A673 (cell line): ENCODE measurements around the gene ATRNL1. TPM values are rescaled to one million over a fixed set of nuclear protein-coding genes. Genes with fewer than 3 reads are reported as not detected.

Source experiments
- BruUV-seq: library from RNA; stranded (reverse); fragments of 400-500 nt; replicated peaks from 2 replicates; lab custom pipeline; 2021; lab: Mats Ljungman, UMichigan
- CTCF ChIA-PET: fragments of 300-600 bp; sonication (Branson Sonifier 250); formaldehyde crosslinking; loops from one replicate; lab custom pipeline; 2022; ENCODE audit warnings: antibody characterized with exemption; lab: Charles Lee
- POLR2A ChIA-PET: fragments of 300-600 bp; sonication (Branson Sonifier 250); formaldehyde crosslinking; loops from one replicate; lab custom pipeline; 2022; ENCODE audit warnings: antibody characterized with exemption; ENCODE audit not compliant: low non-redundant PET; lab: Charles Lee
- DNase-seq: peaks from one replicate; pipeline ENCODE4 v3.0.0-alpha.2; 2015; ENCODE audit warnings: low spot score
- H3K27ac ChIP-seq: fragments of 200-600 bp; sonication (generic); 2 replicates; pipeline ENCODE4 v1.5.1; 2016; ENCODE audit warnings: mixed run types, low read depth, mild to moderate bottlenecking, mixed read lengths, antibody characterized with exemption, low read length; ENCODE audit not compliant: poor library complexity, severe bottlenecking
- H3K27me3 ChIP-seq: fragments of 200-600 bp; sonication (generic); replicated peaks from 2 replicates; pipeline ENCODE4 v1.6.1; 2017; ENCODE audit warnings: mixed run types, low read depth, mild to moderate bottlenecking, mixed read lengths, antibody characterized with exemption, low read length; ENCODE audit not compliant: insufficient read depth, poor library complexity
- H3K36me3 ChIP-seq: fragments of 200-600 bp; sonication (generic); 2 replicates; pipeline ENCODE4 v1.6.1; 2016; ENCODE audit warnings: mixed run types, mild to moderate bottlenecking, mixed read lengths, antibody characterized with exemption, low read length; ENCODE audit not compliant: insufficient read depth, poor library complexity, severe bottlenecking
- H3K4me1 ChIP-seq: fragments of 200-600 bp; sonication (generic); 2 replicates; pipeline ENCODE4 v1.6.1; 2017; ENCODE audit warnings: mixed run types, mild to moderate bottlenecking, mixed read lengths, antibody characterized with exemption, low read length; ENCODE audit not compliant: insufficient read depth, poor library complexity, severe bottlenecking
- H3K4me3 ChIP-seq: fragments of 200-600 bp; sonication (generic); 2 replicates; pipeline ENCODE4 v1.5.1; 2016; ENCODE audit warnings: low read depth, mixed run types, mild to moderate bottlenecking, mixed read lengths, low read length; ENCODE audit not compliant: poor library complexity, severe bottlenecking
- H3K9me3 ChIP-seq: fragments of 200-600 bp; sonication (generic); 2 replicates; pipeline ENCODE4 v1.6.1; 2016; ENCODE audit warnings: mixed run types, low read depth, mild to moderate bottlenecking, mixed read lengths, antibody characterized with exemption, low read length; ENCODE audit not compliant: poor library complexity, severe bottlenecking
- EZH2 ChIP-seq: fragments of 200-600 bp; sonication (generic); IDR thresholded peaks from 2 replicates; pipeline ENCODE4 v1.6.1; 2017; ENCODE audit warnings: borderline replicate concordance, low read depth, mild to moderate bottlenecking, mixed read lengths, antibody characterized with exemption, low read length; ENCODE audit not compliant: poor library complexity, severe bottlenecking
- intact Hi-C: fragments of 100-400 bp; cut with micrococcal nuclease; formaldehyde crosslinking; loops from one replicate; pipeline ENCODE4 v1.10.0; 2022; ENCODE audit not compliant: unreplicated experiment
- total RNA-seq: library from RNA; stranded (reverse); gene quantifications from 2 replicates; pipeline ENCODE4 v1.2.3, GENCODE V29; 2021
- TF ChIP-seq, protein P1 (sequence below): fragments of 300-800, 200-600 bp; sonication (generic); conservative IDR thresholded peaks from 2 replicates; pipeline ENCODE4 v1.5.1; 2017; ENCODE audit warnings: low read depth, mild to moderate bottlenecking, antibody characterized with exemption, low read length, moderate library complexity, mixed read lengths

ATRNL1 gene
- total RNA-seq, 1 experiment from 2014 or later: 3.0 TPM

DNA sequence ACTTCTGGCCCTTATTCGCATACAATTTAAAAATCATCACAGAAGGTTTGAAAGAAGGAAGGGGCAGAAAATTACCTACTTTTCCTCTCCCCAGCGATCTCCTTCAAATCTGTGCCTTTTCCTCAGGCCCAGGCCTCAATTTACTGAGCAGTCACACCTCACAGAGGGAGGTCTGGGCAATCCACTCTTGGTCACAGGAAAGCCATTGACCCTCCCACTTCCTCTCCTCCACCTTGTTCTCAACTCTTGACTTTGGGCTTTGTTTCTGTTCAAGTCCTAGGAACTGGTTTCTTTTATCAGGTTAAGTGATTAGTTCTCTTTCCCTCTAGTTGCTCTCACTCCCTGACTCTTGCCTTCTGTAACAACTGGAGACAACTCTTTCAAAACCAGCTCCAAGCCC, 37.0 kb upstream of the ATRNL1 start:
- CTCF ChIA-PET: no interaction called here

DNA sequence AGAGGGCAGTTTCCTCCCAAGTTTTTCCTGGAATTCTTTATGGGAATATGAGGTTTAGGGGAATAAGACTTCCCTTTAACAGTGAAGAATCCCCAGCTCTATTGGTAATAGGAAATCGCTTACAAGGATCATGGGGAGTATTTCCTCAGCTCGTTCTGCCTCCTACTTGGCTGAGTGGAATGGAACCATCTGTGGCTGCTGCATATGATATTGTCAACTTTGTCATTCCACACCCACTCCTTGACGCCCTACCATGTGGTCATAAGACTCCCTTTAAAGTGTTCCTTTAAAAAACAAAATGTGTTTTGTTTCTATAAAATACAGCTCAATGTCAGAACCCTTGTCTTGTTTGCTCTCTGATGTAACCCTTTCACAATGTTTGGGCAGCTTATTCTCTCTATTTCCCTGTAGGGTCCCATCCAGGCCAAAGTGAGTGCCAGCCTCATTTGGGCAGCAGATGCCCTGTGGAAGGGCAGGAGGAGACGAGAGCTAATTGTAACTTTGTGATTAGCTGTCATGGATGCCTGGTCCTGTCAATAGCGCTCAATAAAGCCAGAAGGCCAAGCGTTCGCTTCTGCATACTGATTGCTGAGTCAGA, 33.8 kb upstream of the ATRNL1 start:
- Histone ChIP-seq H3K4me3 (no peak overlapping the region), H3K36me3 (no peaks in the 10 kb centered on the region), H3K9me3 (no peaks in the 10 kb centered on the region), H3K27ac (no peak overlapping the region), H3K27me3 (no peaks in the 10 kb centered on the region), H3K4me1 (peaks cover 10% of the 10 kb centered on the region)
- DNase-seq: no peak
- no TSS peak for BruUV-seq
- ChIA-PET CTCF (no interaction called here), POLR2A (no interaction called here)
- TF ChIP-seq, protein P1, sequence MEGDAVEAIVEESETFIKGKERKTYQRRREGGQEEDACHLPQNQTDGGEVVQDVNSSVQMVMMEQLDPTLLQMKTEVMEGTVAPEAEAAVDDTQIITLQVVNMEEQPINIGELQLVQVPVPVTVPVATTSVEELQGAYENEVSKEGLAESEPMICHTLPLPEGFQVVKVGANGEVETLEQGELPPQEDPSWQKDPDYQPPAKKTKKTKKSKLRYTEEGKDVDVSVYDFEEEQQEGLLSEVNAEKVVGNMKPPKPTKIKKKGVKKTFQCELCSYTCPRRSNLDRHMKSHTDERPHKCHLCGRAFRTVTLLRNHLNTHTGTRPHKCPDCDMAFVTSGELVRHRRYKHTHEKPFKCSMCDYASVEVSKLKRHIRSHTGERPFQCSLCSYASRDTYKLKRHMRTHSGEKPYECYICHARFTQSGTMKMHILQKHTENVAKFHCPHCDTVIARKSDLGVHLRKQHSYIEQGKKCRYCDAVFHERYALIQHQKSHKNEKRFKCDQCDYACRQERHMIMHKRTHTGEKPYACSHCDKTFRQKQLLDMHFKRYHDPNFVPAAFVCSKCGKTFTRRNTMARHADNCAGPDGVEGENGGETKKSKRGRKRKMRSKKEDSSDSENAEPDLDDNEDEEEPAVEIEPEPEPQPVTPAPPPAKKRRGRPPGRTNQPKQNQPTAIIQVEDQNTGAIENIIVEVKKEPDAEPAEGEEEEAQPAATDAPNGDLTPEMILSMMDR: no peak
- no peak for TF ChIP-seq EZH2
- intact Hi-C loops: no loop called here

More for the DNA sequence above, 37.0 kb upstream of the ATRNL1 start:
- POLR2A ChIA-PET: no interaction called here
- Histone ChIP-seq H3K27me3 (no peaks in the 10 kb centered on the region), H3K9me3 (no peaks in the 10 kb centered on the region), H3K4me3 (no peak overlapping the region), H3K36me3 (no peaks in the 10 kb centered on the region), H3K27ac (no peak overlapping the region), H3K4me1 (peaks cover 13% of the 10 kb centered on the region)
- TF ChIP-seq EZH2: no peak
- TF ChIP-seq, protein P1: no peak
- no peak for DNase-seq
- intact Hi-C loops: no loop called here
- no TSS peak for BruUV-seq

DNA sequence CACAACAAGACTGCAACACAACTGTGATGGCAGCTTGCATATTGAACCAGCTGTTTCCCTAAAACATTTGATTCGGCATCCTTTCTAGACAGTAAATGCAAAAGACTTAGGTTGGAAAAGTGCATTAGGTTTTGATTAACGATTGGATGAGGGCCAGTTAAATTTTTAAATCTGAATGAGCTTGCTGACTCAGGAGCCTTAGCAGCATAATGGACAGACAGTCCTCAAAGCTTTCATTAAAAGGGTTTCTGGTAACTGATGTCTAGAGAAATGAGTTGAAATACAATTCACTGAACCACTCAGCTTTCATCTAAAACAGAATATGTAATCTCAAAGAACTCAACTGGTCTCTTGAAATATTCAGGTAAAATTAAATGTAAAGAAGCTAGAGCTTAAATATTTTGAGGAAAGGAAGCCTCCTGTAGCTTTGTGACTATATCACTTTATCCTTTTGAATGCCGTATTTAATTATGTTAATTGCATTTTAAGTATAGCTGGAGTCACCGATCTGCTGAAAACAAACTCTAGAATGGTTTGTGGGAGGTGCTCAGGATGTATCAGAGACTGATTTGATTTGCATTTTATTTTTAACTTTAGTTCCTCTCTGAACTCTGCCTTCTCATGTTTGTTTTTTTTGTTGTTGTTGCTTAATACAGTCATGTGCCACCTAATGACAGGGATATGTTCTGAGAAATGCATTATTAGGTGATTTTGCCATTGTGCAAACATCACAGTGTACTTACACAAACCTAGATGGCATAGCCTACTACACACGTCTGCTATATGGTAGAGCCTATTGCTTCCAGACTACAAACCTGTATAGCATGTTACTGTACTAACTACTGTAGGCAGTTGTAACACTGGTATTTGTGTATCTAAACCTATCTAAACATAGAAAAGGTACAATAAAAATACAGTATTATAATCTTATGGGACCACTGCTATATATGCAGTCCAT, 29.2 kb upstream of the ATRNL1 start:
- no peak overlapping the region for H3K4me3 ChIP-seq
- peak; percentile 68 for DNase-seq
- no peaks in the 10 kb centered on the region for H3K9me3 ChIP-seq
- CTCF ChIA-PET: no interaction called here
- H3K27me3 ChIP-seq: no peaks in the 10 kb centered on the region
- no peak for TF ChIP-seq EZH2
- TF ChIP-seq, protein P1: no peak
- H3K4me1 ChIP-seq: peaks cover 10% of the 10 kb centered on the region
- POLR2A ChIA-PET: interaction anchor here (0.5 kb wide), 1 partner anchor 214 kb away, joined by 4 read pairs; no protein-coding TSS in a partner anchor
- no peaks in the 10 kb centered on the region for H3K36me3 ChIP-seq
- intact Hi-C loops: no loop called here
- no TSS peak for BruUV-seq
- H3K27ac ChIP-seq: no peak overlapping the region
